Measurements from ENCODE around the gene DPP9. TPM values are rescaled to one million over a fixed set of nuclear protein-coding genes. Genes with fewer than 3 reads are reported as not detected.
A peak's percentile ranks its signal among the peaks of the same experiment; 100 is the strongest.

The DPP9 gene
- total RNA-seq, 2 donors from 2014 or later = 36.8 to 48.8 TPM

DNA sequence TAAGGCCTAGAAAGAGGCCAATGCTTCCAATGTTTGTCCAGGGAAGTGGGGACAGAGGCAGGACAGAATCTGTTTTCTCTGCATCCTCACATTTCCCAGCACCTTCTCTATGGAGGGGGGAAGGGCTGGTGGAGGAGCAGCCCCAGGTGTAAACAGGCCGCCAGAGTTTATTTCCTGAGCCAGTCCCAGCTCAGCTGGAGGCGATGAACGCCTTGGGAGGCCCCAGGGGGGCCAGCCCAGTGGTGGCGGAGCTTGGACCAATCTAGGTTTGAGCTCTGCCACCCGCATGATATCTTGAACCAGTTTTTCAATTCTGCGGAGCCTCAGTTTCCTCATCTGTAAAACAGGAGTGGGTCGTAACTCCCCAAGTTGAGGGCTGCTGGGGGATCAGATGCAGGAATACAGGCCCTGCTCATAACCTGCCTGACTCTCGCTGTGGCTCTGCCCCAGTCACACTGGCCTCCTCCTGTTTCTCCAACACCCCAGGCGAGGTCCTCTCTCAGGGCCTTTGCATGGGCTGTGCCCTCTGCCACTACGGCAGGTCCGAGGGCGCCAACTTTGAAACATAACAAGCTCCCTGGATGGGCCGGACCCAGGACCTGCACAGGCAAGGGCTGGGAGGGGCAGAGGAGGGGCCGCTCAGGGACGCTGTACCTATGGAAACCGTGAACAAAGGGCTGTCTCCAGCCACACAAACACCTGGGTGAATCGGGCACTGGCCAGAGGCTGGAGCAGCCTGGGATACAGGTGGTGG, 83.2 kb downstream of the DPP9 start:
- DNase-seq = peak; percentile 73
- H3K27me3 Mint-ChIP-seq (ENCODE audit: insufficient read depth) = peaks cover 13% of the 10 kb centered on the region
- 82 to 91% methylated on average over 10 to 17 of the region's 17 CpGs for WGBS, 2 experiments (ENCODE audit: insufficient coverage in 1 of 2, insufficient read length in 1 of 2)
- no peaks in the 10 kb centered on the region for H3K9me3 Mint-ChIP-seq
- Histone ChIP-seq H3K9ac (ENCODE audit: extremely low read depth, low read length, poor library complexity, severe bottlenecking) (no peak overlapping the region), H3K27me3 (ENCODE audit: control insufficient read depth, insufficient read depth, low read length, poor library complexity, severe bottlenecking) (peaks cover 3% of the 10 kb centered on the region), H3K4me3 (ENCODE audit: low read length) (peak overlapping the region; percentile 89), H3K4me1 (ENCODE audit: control insufficient read depth, insufficient read depth, low read length) (peaks cover 5% of the 10 kb centered on the region), H3K27ac (ENCODE audit: low read depth, low read length) (no peak overlapping the region), H3K9me3 (ENCODE audit: control insufficient read depth, low read length) (no peaks in the 10 kb centered on the region), H3K36me3 (ENCODE audit: control insufficient read depth, insufficient read depth, low read length) (no peaks in the 10 kb centered on the region)
- H3K27ac Mint-ChIP-seq = peak overlapping the region; percentile 84
- peaks cover 5% of the 10 kb centered on the region for H3K4me1 Mint-ChIP-seq
- H3K36me3 Mint-ChIP-seq (ENCODE audit: low read depth) = peaks cover 3% of the 10 kb centered on the region
- TF ChIP-seq, protein P1, sequence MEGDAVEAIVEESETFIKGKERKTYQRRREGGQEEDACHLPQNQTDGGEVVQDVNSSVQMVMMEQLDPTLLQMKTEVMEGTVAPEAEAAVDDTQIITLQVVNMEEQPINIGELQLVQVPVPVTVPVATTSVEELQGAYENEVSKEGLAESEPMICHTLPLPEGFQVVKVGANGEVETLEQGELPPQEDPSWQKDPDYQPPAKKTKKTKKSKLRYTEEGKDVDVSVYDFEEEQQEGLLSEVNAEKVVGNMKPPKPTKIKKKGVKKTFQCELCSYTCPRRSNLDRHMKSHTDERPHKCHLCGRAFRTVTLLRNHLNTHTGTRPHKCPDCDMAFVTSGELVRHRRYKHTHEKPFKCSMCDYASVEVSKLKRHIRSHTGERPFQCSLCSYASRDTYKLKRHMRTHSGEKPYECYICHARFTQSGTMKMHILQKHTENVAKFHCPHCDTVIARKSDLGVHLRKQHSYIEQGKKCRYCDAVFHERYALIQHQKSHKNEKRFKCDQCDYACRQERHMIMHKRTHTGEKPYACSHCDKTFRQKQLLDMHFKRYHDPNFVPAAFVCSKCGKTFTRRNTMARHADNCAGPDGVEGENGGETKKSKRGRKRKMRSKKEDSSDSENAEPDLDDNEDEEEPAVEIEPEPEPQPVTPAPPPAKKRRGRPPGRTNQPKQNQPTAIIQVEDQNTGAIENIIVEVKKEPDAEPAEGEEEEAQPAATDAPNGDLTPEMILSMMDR (conservative IDR thresholded peaks at IDR 0.05) = no peak
- H3K4me3 Mint-ChIP-seq = peak overlapping the region; percentile 85

DNA sequence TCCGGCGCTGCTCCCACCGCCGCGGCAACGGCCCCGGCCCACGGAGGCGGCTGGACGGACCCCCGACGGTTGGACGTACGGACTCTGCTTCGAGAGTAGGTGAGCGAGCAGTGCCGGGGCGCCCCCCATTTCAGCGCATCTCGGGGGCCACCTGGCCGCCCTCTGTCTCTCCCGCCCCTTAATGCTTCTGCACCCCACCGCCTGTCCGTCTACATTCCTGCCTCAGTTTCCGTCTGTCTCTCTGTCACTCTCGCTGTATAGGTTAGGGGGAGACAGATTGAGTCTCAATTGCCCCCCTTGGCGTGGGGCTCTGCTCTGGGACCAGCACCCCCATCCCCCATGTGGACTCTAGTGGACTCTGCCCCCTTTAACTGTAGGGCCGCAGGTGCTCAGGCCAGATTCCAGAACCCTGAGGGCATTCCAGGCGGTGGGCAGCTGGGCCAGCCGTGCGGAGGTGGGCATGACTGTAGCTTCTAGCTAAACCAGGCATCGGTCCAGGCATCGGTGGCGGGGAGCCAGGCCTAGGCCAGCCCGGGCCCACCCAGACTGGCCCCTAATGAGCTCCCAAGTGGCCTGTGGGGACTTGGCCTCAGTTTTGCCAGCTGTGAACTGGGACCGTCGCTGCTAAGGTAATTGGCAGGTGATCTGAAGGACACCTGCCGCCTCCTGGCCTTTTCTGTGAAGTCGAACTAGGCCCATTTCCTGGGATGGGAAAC, 84.0 kb downstream of the DPP9 start:
- H3K4me1 ChIP-seq (ENCODE audit: control insufficient read depth, insufficient read depth, low read length) = peaks cover 5% of the 10 kb centered on the region
- H3K9me3 ChIP-seq (ENCODE audit: control insufficient read depth, low read length) = no peaks in the 10 kb centered on the region
- TF ChIP-seq, protein P1 (conservative IDR thresholded peaks at IDR 0.05) = no peak
- H3K27me3 ChIP-seq (ENCODE audit: control insufficient read depth, insufficient read depth, low read length, poor library complexity, severe bottlenecking) = peaks cover 3% of the 10 kb centered on the region
- Mint-ChIP-seq H3K9me3 (no peaks in the 10 kb centered on the region), H3K36me3 (ENCODE audit: low read depth) (no peaks in the 10 kb centered on the region), H3K4me3 (peak overlapping the region; percentile 85), H3K27me3 (ENCODE audit: insufficient read depth) (peaks cover 13% of the 10 kb centered on the region), H3K27ac (peak overlapping the region; percentile 94), H3K4me1 (peaks cover 5% of the 10 kb centered on the region)
- no peak for DNase-seq
- WGBS, 2 experiments (ENCODE audit: insufficient coverage in 1 of 2, insufficient read length in 1 of 2) = 23 to 28% methylated on average over 24 to 38 of the region's 39 CpGs
- no peaks in the 10 kb centered on the region for H3K36me3 ChIP-seq (ENCODE audit: control insufficient read depth, insufficient read depth, low read length)
- H3K27ac ChIP-seq (ENCODE audit: low read depth, low read length) = no peak overlapping the region
- peak overlapping the region; percentile 89 for H3K4me3 ChIP-seq (ENCODE audit: low read length)
- no peak overlapping the region for H3K9ac ChIP-seq (ENCODE audit: extremely low read depth, low read length, poor library complexity, severe bottlenecking)

DNA sequence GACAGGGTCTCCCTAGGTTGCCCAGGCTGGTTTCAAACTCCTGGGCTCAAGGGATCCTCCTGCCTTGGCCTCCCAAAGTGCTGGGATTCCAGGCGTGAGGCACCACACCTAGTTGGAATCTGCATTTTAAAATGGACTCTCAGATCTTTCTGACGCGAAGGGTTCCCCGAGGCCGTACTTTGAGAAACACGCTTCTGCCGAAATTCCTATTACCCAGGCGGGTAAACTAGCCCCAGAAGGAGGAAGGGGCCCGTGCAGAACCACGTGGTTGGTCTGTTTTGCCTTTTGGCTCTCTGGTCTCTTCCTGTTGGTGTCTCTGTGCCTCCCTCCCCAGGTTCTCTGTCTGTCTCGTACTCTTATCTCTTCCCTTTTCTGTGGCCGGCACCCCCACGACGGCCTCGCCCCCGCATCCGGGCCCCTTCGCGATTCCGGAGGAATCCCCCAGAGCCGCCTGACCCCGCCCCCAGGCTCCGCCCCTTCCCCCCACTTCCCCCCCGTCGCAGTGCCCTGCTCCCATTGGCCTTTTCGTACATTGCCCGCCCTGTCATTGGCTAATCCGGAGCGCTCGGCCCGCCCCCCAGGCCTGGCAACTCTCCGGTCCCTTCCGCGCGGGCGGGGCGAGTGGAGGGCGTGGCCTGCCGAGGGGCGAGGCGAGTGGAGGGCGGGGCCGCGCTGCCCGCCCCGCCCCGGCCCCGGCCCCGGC, 84.7 kb downstream of the DPP9 start, which contains the start of gene TNFAIP8L1:
TNFAIP8L1 (plus strand) TSS at position 689 of the 703 bp plus-strand sequence. CDS start 12,354 bp downstream, outside the sequence.
- 8 to 32% methylated on average over 11 to 45 of the region's 49 CpGs for WGBS, 2 experiments (ENCODE audit: insufficient coverage in 1 of 2, insufficient read length in 1 of 2)
- H3K9me3 Mint-ChIP-seq = no peaks in the 10 kb centered on the region
- Histone ChIP-seq H3K36me3 (ENCODE audit: control insufficient read depth, insufficient read depth, low read length) (no peaks in the 10 kb centered on the region), H3K27me3 (ENCODE audit: control insufficient read depth, insufficient read depth, low read length, poor library complexity, severe bottlenecking) (peaks cover 3% of the 10 kb centered on the region), H3K4me3 (ENCODE audit: low read length) (peak within 1 kb of the TSS; percentile 89), H3K9ac (ENCODE audit: extremely low read depth, low read length, poor library complexity, severe bottlenecking) (no peak within 1 kb of the TSS), H3K9me3 (ENCODE audit: control insufficient read depth, low read length) (no peaks in the 10 kb centered on the region), H3K4me1 (ENCODE audit: control insufficient read depth, insufficient read depth, low read length) (peaks cover 5% of the 10 kb centered on the region), H3K27ac (ENCODE audit: low read depth, low read length) (no peak within 1 kb of the TSS)
- H3K4me1 Mint-ChIP-seq = peaks cover 5% of the 10 kb centered on the region
- peaks cover 15% of the 10 kb centered on the region for H3K27me3 Mint-ChIP-seq (ENCODE audit: insufficient read depth)
- TF ChIP-seq, protein P1 (conservative IDR thresholded peaks at IDR 0.05) = no peak
- DNase-seq = peak; percentile 99
- H3K36me3 Mint-ChIP-seq (ENCODE audit: low read depth) = no peaks in the 10 kb centered on the region
- H3K27ac Mint-ChIP-seq = peak within 1 kb of the TSS; percentile 94
- peak within 1 kb of the TSS; percentile 85 for H3K4me3 Mint-ChIP-seq
